Peyer's patch (tissue), 4 donors: ENCODE measurements around the gene MBTPS1.

Source experiments
- POLR2A ChIP-seq, 2 donors: fragments of 450-650 bp; IDR thresholded peaks; one replicate each; pipeline ENCODE4 v1.5.1; 2017; ENCODE audit warnings: antibody characterized with exemption in 2 of 2, mild to moderate bottlenecking in 2 of 2, moderate library complexity in 2 of 2
- TF ChIP-seq, protein P1 (sequence below), 6 experiments: fragments of 450-650 bp in 4 of 6; fragments of 200-600 bp in 2 of 6; sonication (generic) in 1 of 6; IDR thresholded peaks; one replicate each; pipeline ENCODE4 v1.5.1; 2017 to 2019; ENCODE audit warnings: antibody characterized with exemption in 6 of 6, mild to moderate bottlenecking in 3 of 6, moderate library complexity in 1 of 6

GRCh38 chr16:84034516-84034915, 82.2 kb downstream of the MBTPS1 start:
- TF ChIP-seq, protein P1, sequence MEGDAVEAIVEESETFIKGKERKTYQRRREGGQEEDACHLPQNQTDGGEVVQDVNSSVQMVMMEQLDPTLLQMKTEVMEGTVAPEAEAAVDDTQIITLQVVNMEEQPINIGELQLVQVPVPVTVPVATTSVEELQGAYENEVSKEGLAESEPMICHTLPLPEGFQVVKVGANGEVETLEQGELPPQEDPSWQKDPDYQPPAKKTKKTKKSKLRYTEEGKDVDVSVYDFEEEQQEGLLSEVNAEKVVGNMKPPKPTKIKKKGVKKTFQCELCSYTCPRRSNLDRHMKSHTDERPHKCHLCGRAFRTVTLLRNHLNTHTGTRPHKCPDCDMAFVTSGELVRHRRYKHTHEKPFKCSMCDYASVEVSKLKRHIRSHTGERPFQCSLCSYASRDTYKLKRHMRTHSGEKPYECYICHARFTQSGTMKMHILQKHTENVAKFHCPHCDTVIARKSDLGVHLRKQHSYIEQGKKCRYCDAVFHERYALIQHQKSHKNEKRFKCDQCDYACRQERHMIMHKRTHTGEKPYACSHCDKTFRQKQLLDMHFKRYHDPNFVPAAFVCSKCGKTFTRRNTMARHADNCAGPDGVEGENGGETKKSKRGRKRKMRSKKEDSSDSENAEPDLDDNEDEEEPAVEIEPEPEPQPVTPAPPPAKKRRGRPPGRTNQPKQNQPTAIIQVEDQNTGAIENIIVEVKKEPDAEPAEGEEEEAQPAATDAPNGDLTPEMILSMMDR (IDR thresholded peaks at IDR 0.05): no peak
- TF ChIP-seq POLR2A (IDR thresholded peaks at IDR 0.05): no peak
